HEK293T (cell line): Measurements from ENCODE around the gene TNNI3.

Experiments
- BHLHE40 ChIP-seq: fragments of 450-650 bp; IDR thresholded peaks from 2 replicates; pipeline ENCODE4 v1.6.1; 2016; ENCODE audit warnings: mild to moderate bottlenecking, moderate library complexity, borderline replicate concordance
- CTBP1 ChIP-seq: fragments of 450-650 bp; IDR thresholded peaks from 2 replicates; pipeline ENCODE4 v1.6.1; 2016; ENCODE audit warnings: borderline replicate concordance
- ELF4 ChIP-seq: fragments of 450-650 bp; IDR thresholded peaks from 2 replicates; pipeline ENCODE4 v1.6.1; 2017; ENCODE audit warnings: antibody characterized with exemption
- FOXM1 ChIP-seq: fragments of 450-650 bp; IDR thresholded peaks from 2 replicates; pipeline ENCODE4 v1.6.1; 2017; ENCODE audit warnings: mild to moderate bottlenecking, borderline replicate concordance
- HDGF ChIP-seq: fragments of 450-650 bp; IDR thresholded peaks from 2 replicates; pipeline ENCODE4 v1.6.1; 2017; ENCODE audit warnings: antibody characterized with exemption, borderline replicate concordance
- LEF1 ChIP-seq: fragments of 450-650 bp; IDR thresholded peaks from 2 replicates; pipeline ENCODE4 v1.6.1; 2017; ENCODE audit warnings: mild to moderate bottlenecking, borderline replicate concordance
- NFRKB ChIP-seq: fragments of 450-650 bp; IDR thresholded peaks from 2 replicates; pipeline ENCODE4 v1.6.1; 2016; ENCODE audit warnings: mild to moderate bottlenecking, moderate library complexity
- SP1 ChIP-seq: fragments of 450-650 bp; IDR thresholded peaks from 2 replicates; pipeline ENCODE4 v1.6.1; 2017
- SUZ12 ChIP-seq: fragments of 450-650 bp; IDR thresholded peaks from 2 replicates; pipeline ENCODE4 v1.6.1; 2016; ENCODE audit warnings: mild to moderate bottlenecking
- TARDBP ChIP-seq: fragments of 450-650 bp; IDR thresholded peaks from 2 replicates; pipeline ENCODE4 v1.6.1; 2016
- ZNF384 ChIP-seq: fragments of 450-650 bp; IDR thresholded peaks from 2 replicates; pipeline ENCODE4 v1.6.1; 2016
- TF ChIP-seq, protein P1 (sequence below): fragments of 450-650 bp; IDR thresholded peaks from 2 replicates; pipeline ENCODE4 v1.6.1; 2016

DNA sequence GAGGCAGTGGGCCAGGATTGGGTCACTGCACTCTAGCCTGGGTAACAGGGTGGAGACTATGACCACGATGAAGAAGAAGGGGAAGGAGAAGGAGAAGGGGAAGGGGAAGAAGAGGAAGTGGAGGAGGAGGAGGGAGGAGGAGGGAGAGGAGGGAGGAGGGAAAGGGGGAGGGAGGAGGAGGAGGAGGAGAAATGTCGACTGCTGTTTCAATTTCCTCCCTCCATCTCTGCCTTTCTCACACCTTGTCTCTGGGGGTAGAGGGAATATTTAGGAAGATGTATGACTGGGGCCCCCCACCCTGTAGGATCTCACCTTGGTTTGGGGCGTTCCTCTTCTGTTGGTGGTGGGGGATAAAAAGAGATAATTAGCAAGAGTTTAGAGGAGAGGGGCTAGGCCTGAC is 12.3 kb downstream of the TNNI3 start:
- TF ChIP-seq TARDBP, result no peak
- no peak for TF ChIP-seq HDGF
- no peak for TF ChIP-seq ZNF384
- TF ChIP-seq SUZ12, result no peak
- no peak for TF ChIP-seq BHLHE40
- TF ChIP-seq ELF4, result no peak
- TF ChIP-seq SP1, result no peak
- no peak for TF ChIP-seq CTBP1
- TF ChIP-seq LEF1, result no peak
- TF ChIP-seq FOXM1, result no peak
- TF ChIP-seq, protein P1, sequence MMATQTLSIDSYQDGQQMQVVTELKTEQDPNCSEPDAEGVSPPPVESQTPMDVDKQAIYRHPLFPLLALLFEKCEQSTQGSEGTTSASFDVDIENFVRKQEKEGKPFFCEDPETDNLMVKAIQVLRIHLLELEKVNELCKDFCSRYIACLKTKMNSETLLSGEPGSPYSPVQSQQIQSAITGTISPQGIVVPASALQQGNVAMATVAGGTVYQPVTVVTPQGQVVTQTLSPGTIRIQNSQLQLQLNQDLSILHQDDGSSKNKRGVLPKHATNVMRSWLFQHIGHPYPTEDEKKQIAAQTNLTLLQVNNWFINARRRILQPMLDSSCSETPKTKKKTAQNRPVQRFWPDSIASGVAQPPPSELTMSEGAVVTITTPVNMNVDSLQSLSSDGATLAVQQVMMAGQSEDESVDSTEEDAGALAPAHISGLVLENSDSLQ, result no peak
- no peak for TF ChIP-seq NFRKB
